Fibroblast of mammary gland (primary cell): ENCODE results near the gene ZNF761.
"Not testable (repeated sequence)": the region's sequence is repeated elsewhere in the genome, so short reads cannot be mapped to it uniquely, and the experiment has no call there.

Experiments used
- DNase-seq: peaks from one replicate; pipeline ENCODE4 v3.0.0-alpha.2; 2010; ENCODE audit warnings: low read depth
- H3K4me3 ChIP-seq: 2 replicates; pipeline ENCODE4 v1.5.1; 2011; ENCODE audit warnings: low read depth, mild to moderate bottlenecking, low read length, moderate library complexity; ENCODE audit not compliant: control insufficient read depth
- CTCF ChIP-seq: conservative IDR thresholded peaks from 2 replicates; pipeline ENCODE4 v1.5.1; 2011; ENCODE audit warnings: low read depth, low read length, inconsistent platforms; ENCODE audit not compliant: control insufficient read depth, insufficient read depth

ZNF761 gene

GRCh38 chr19:53463263-53463662 is 31.5 kb downstream of the ZNF761 start:
- TF ChIP-seq CTCF: no peak
- DNase-seq: peak; percentile 7
- H3K4me3 ChIP-seq: no peak overlapping the region

- DNase-seq: no peak
- TF ChIP-seq CTCF: no peak
- H3K4me3 ChIP-seq: peak overlapping the region; percentile 81
Observed at GRCh38 chr19:53466726-53467484, 35.1 kb downstream of the ZNF761 start.

GRCh38 chr19:53467485-53468262 is 35.9 kb downstream of the ZNF761 start, which contains the start of gene ZNF813:
Gene ZNF813 (plus strand): TSS chr19:53467733. CDS start chr19:53483823, 16,090 bp downstream.
- peak; percentile 75 for DNase-seq
- H3K4me3 ChIP-seq: peak within 1 kb of the TSS; percentile 81
- no peak for TF ChIP-seq CTCF

GRCh38 chr19:53468628-53469027 is 36.8 kb downstream of the ZNF761 start:
- not testable (repeated sequence) for H3K4me3 ChIP-seq, DNase-seq

- no peak overlapping the region for H3K4me3 ChIP-seq
- TF ChIP-seq CTCF: no peak
- DNase-seq: no peak
Observed at GRCh38 chr19:53471916-53472315, 40.1 kb downstream of the ZNF761 start.

- H3K4me3 ChIP-seq, DNase-seq: not testable (repeated sequence)
Observed at GRCh38 chr19:53474832-53475231, 43.0 kb downstream of the ZNF761 start.

GRCh38 chr19:53475470-53475869 is 43.7 kb downstream of the ZNF761 start:
- DNase-seq: not testable (repeated sequence)

GRCh38 chr19:53483751-53484150 is 52.0 kb downstream of the ZNF761 start:
- DNase-seq, H3K4me3 ChIP-seq: not testable (repeated sequence)

More at GRCh38 chr19:53475470-53475869, 43.7 kb downstream of the ZNF761 start:
- not testable (repeated sequence) for H3K4me3 ChIP-seq
